Lung (tissue), 12 donors: ENCODE measurements around the gene CCDC102A. TPM values are rescaled to one million over a fixed set of nuclear protein-coding genes. Genes with fewer than 3 reads are reported as not detected.

Experiments
- ATAC-seq: fragments of 200-7000 bp; cut with Tn5 transposase; one replicate; pipeline ENCODE4 v1.9.1; 2020; ENCODE audit warnings: moderate number of reproducible peaks; ENCODE audit not compliant: insufficient read depth, low FRiP score
- DNase-seq, 3 donors: peaks; one replicate each; pipeline ENCODE4 v3.0.0-alpha.2; 2013 to 2017
- H3K27ac ChIP-seq, 2 donors: one replicate each; pipeline ENCODE4 v1.5.1; 2013; ENCODE audit warnings: mild to moderate bottlenecking in 2 of 2, moderate library complexity in 2 of 2, control low read depth in 1 of 2, inconsistent platforms in 1 of 2, low read depth in 1 of 2, low read length in 1 of 2
- H3K27me3 ChIP-seq, 3 donors: one replicate each; pipeline ENCODE4 v1.5.1; 2013; ENCODE audit warnings: low read length in 2 of 3; ENCODE audit not compliant: control insufficient read depth in 3 of 3, insufficient read depth in 3 of 3
- H3K36me3 ChIP-seq, 4 donors: one replicate each; pipeline ENCODE4 v1.5.1; 2013; ENCODE audit warnings: low read length in 4 of 4, mild to moderate bottlenecking in 1 of 4, moderate library complexity in 1 of 4; ENCODE audit not compliant: control insufficient read depth in 4 of 4, insufficient read depth in 4 of 4
- H3K4me1 ChIP-seq, 5 donors: one replicate each; pipeline ENCODE4 v1.5.1; 2013; ENCODE audit warnings: low read length in 5 of 5, mild to moderate bottlenecking in 2 of 5, moderate library complexity in 1 of 5; ENCODE audit not compliant: control insufficient read depth in 5 of 5, insufficient read depth in 5 of 5
- H3K4me3 ChIP-seq: one replicate; pipeline ENCODE4 v1.5.1; 2013; ENCODE audit warnings: mild to moderate bottlenecking, control low read depth, moderate library complexity
- H3K9ac ChIP-seq, 2 donors: one replicate each; pipeline ENCODE4 v1.5.1; 2013; ENCODE audit warnings: low read length in 2 of 2, control low read depth in 1 of 2; ENCODE audit not compliant: insufficient read depth in 1 of 2
- H3K9me3 ChIP-seq, 4 donors: one replicate each; pipeline ENCODE4 v1.5.1; 2013; ENCODE audit warnings: low read length in 3 of 4, mild to moderate bottlenecking in 1 of 4, moderate library complexity in 1 of 4; ENCODE audit not compliant: control insufficient read depth in 4 of 4, insufficient read depth in 3 of 4
- CTCF ChIP-seq: IDR thresholded peaks from 2 replicates; pipeline ENCODE4 v1.5.1; 2012; ENCODE audit warnings: mild to moderate bottlenecking; ENCODE audit errors: control extremely low read depth, extremely low read depth
- WGBS, 2 donors: extraction: QIAGEN DNeasy Blood & Tissue Kit; methylation state at CpG; one replicate each; pipeline ENCODE4 v1.1.7; 2013; 5-methylcytosine and 5-hydroxymethylcytosine counted together
- polyA plus RNA-seq, 2 donors: library from polyadenylated mRNA; stranded (reverse); fragments of 200-250 nt; gene quantifications; one replicate each; pipeline ENCODE4 v1.2.1, GENCODE V29; 2013
- total RNA-seq, 2 donors: library from RNA; depleted of rRNA in 1 of 2; stranded (reverse); fragments of >200 nt in 1 of 2; gene quantifications; one replicate each; pipeline ENCODE4 v1.2.1, GENCODE V29; 2014 to 2021
- donor health status: control.
- donor health status: control.
- donor health status: Bipolar disorder and iron deficiency.
- donor health status: healthy.
- donor health status: DM: yes; HTN: yes; CAD: no.

Gene CCDC102A
- total and polyA plus RNA-seq, 4 donors: 3.6 to 14.0 (median 6.9) TPM

- WGBS, 2 donors: 1% methylated on average over 48 to 50 of the region's 50 CpGs
Measured at GRCh38 chr16:57535680-57536305, 578 bp downstream of the CCDC102A start.

GRCh38 chr16:57534881-57535658, 1.3 kb downstream of the CCDC102A start:
- Histone ChIP-seq H3K4me1 (peaks cover 0 to 38% (median 15%) of the 10 kb centered on the region in 5 donors), H3K9me3 (no peaks in the 10 kb centered on the region), H3K27ac (peak overlapping the region in 1 of 2 donors; percentile 86), H3K9ac (peak overlapping the region in 1 of 2 donors; percentile 81), H3K4me3 (no peak overlapping the region), H3K27me3 (no peaks in the 10 kb centered on the region), H3K36me3 (no peaks in the 10 kb centered on the region)
- TF ChIP-seq CTCF: no peak
- DNase-seq (no peak), ATAC-seq (no peak)
- WGBS, 2 donors: 58 to 62% methylated on average over 13 of the region's 13 CpGs

More at GRCh38 chr16:57535680-57536305, 578 bp downstream of the CCDC102A start:
- Histone ChIP-seq H3K4me1 (peaks cover 0 to 38% (median 15%) of the 10 kb centered on the region in 5 donors), H3K27me3 (no peaks in the 10 kb centered on the region), H3K27ac (peak overlapping the region; percentile 61 to 91), H3K36me3 (no peaks in the 10 kb centered on the region), H3K4me3 (peak overlapping the region; percentile 63), H3K9me3 (no peaks in the 10 kb centered on the region), H3K9ac (peak overlapping the region in 1 of 2 donors; percentile 81)
- ATAC-seq (peak; percentile 93), DNase-seq (peak; percentile 91 to 97 (median 97))
- TF ChIP-seq CTCF: peak; percentile 18

GRCh38 chr16:57534337-57534880, 2.0 kb downstream of the CCDC102A start:
- Histone ChIP-seq H3K27ac (peak overlapping the region in 1 of 2 donors; percentile 11), H3K4me1 (peaks cover 0 to 38% (median 15%) of the 10 kb centered on the region in 5 donors), H3K27me3 (no peaks in the 10 kb centered on the region), H3K9ac (no peak overlapping the region), H3K9me3 (no peaks in the 10 kb centered on the region), H3K4me3 (no peak overlapping the region), H3K36me3 (no peaks in the 10 kb centered on the region)
- DNase-seq (no peak), ATAC-seq (no peak)
- TF ChIP-seq CTCF: no peak
- 95% methylated on average over 7 of the region's 7 CpGs for WGBS, 2 donors
